ENCODE results near the gene SIK2.

The SIK2 gene

GRCh38 chr11:111663820-111664219, 61.6 kb downstream of the SIK2 start:
- DNase-seq, result no peak

GRCh38 chr11:111665777-111666176, 63.5 kb downstream of the SIK2 start:
- DNase-seq, result no peak

- DNase-seq, result no peak
Observed at GRCh38 chr11:111668980-111669379, 66.7 kb downstream of the SIK2 start.

- DNase-seq, result no peak
Observed at GRCh38 chr11:111671383-111671782, 69.1 kb downstream of the SIK2 start.

GRCh38 chr11:111672949-111673348, 70.7 kb downstream of the SIK2 start:
- DNase-seq, result no peak

GRCh38 chr11:111674941-111675340, 72.7 kb downstream of the SIK2 start:
- no peak for DNase-seq

- no peak for DNase-seq
Observed at GRCh38 chr11:111675891-111676290, 73.6 kb downstream of the SIK2 start.

- no peak for DNase-seq
Observed at GRCh38 chr11:111676878-111677585, 74.8 kb downstream of the SIK2 start.

- no peak for DNase-seq
Observed at GRCh38 chr11:111680486-111681175, 78.4 kb downstream of the SIK2 start.

GRCh38 chr11:111683806-111684205, 81.6 kb downstream of the SIK2 start:
- no peak for DNase-seq

GRCh38 chr11:111684251-111684650, 82.0 kb downstream of the SIK2 start:
- no peak for DNase-seq

- no peak for DNase-seq
Observed at GRCh38 chr11:111688013-111688412, 85.8 kb downstream of the SIK2 start.

- DNase-seq, result no peak
Observed at GRCh38 chr11:111691176-111691575, 88.9 kb downstream of the SIK2 start.

GRCh38 chr11:111691741-111692140, 89.5 kb downstream of the SIK2 start:
- no peak for DNase-seq

GRCh38 chr11:111693224-111693937, 91.1 kb downstream of the SIK2 start:
- DNase-seq, result no peak

GRCh38 chr11:111694851-111695250, 92.6 kb downstream of the SIK2 start:
- DNase-seq, result no peak

GRCh38 chr11:111696556-111696955, 94.3 kb downstream of the SIK2 start:
- no peak for DNase-seq

GRCh38 chr11:111697933-111698371, 95.7 kb downstream of the SIK2 start:
- no peak for DNase-seq

GRCh38 chr11:111698852-111699559, 96.8 kb downstream of the SIK2 start:
- peak; percentile 12 for DNase-seq

- DNase-seq, result no peak
Observed at GRCh38 chr11:111699579-111700156, 97.4 kb downstream of the SIK2 start.

- DNase-seq, result no peak
Observed at GRCh38 chr11:111700162-111700561, 97.9 kb downstream of the SIK2 start.

- no peak for DNase-seq
Observed at GRCh38 chr11:111702623-111703022, 100.4 kb downstream of the SIK2 start.

- no peak for DNase-seq
Observed at GRCh38 chr11:111703576-111703975, 101.3 kb downstream of the SIK2 start.

Measured in activated CD4-positive, alpha-beta T cell treated with anti-CD3 and anti-CD28 coated beads for 48 hours (primary cell).